ENCODE results near the gene ANKMY2.

ANKMY2 gene

DNA sequence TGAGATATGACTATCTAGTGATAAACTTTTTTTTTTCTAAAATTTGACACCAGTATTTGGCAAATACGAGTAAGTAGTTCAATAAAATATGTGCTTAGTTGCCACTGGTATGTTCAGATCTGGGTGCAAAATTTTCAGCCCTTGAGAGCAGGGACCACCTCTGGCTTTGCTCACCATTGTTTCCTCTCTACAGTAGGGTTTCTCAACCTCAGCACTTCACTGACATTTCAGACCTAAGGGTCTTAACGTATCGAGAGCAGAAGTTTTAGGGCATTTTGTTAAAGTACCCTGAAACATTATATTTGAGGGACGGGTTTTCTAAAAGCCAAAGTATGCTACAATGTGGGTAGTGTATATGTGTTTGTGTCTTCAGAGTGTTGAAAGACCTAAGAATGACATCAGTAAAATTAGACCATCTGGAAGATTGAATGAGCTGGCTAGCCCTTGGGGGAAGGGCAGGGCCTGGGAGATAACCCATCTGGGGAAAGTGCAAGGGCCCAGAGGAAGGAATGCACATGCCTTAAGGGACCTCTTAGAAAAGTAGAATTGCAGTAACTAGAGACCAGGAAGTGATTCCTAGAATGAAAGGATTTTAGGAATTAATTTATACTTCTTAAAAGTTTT is 12.2 kb upstream of the ANKMY2 start:
- no peak for DNase-seq

DNA sequence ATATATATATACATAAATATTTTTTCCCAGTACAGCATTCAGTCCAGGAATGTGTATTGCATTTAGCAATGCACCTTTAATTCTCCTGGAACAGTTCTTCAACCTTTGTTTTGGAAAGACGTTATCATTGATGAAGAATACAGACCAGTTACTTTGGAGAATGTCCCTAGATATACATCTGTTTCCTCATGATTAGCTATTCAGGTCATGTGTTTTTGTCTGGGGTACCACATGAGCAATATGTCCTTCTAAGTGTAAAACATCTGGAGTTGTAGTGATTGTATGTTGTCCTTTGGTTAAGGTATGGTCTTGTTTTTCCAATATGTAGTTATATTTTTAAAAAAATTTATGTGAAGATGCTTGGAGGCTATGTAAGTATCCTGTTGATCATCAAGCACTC is 10.6 kb upstream of the ANKMY2 start:
- no peak for DNase-seq

DNA sequence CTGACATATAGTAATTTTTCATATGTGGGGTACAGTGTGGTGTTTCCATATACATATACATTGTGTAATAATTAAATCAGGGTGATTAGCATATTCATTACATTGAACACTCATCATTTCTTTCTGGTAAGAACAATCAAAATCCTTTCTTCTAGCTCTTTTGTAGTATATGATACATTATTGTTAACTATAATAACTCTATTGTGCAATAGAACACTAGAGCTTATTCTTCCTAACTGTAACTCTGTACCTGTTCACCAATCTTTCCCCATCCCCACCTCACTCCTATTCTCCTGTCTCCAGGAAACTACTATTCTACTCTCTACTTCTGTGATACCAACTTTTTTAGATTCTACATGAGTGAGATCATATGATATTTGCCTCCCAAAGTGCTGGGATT is 9.8 kb upstream of the ANKMY2 start:
- DNase-seq, result no peak

DNA sequence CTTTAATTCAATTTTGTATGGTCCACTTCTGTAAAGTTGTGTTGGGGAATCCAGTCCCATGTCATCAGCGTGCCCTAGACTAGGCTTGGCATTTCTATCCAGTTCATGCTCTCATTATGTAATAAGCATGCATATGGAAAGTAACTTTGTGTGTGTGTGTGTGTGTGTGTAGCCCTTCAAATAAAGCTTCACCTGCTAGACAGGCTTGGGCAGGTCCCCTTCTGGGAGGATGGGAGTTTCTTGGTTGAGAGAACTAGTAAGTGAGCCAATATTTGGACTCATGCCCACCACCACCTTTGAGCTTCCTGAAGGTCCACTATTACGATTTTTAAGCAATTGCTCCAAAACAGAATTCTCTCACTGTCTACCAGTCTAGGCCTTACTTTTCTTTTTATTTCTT is 7.3 kb upstream of the ANKMY2 start:
- DNase-seq, result no peak

DNA sequence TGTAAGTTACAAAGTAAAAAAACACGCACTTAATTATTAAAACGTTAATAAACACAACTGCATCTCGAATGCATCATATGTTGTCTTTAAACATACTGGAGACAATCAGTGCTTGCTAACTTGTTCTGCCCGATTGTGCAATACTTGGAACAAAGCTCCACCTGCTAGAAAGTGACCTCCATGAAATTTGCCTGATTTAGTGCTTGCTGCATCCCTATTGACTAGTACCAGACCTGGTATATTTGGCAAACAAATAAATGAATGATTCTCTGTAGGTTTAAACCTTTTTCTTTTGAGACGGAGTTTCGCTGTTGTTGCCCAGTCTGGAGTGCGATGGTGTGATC is 6.7 kb upstream of the ANKMY2 start:
- DNase-seq, result no peak

DNA sequence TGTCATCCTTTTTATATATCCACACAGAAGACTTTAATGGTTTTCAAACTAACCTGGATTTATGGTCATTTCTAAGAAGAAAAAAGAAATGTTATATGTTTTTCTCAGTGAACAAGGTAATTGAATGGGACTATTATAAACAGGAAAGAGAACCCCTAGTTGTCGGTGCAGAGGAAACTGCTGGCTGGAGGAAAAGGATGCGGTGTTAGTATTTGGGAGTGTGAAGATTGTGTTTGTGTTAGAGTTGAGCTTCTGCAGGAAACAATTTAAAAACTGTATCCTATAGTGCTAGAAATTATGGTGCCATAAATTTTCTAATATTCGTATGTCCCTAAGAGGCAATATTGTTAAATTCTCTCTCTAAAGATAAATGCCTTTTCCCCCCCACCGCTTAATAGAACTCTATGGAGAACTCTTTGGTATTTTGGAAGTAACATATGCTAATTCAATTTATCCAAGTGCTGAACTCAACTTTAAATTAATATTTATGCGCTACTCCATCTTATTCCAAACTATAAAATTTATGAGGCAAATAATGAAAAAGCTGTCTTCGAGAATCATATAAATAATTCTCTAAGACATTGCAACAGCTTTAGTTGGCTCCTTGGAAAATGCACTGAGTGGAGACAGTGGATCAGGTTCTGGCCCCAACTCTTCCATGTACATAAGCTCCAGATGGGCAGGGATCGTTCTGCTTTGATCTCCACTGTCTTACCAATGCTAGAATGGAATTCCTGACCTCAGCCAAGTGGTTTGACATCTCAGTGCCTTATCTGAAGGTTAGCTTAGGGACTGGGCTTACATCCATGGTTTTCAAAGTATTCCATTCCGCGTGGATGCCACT is 6.1 kb upstream of the ANKMY2 start:
- no peak for DNase-seq

DNA sequence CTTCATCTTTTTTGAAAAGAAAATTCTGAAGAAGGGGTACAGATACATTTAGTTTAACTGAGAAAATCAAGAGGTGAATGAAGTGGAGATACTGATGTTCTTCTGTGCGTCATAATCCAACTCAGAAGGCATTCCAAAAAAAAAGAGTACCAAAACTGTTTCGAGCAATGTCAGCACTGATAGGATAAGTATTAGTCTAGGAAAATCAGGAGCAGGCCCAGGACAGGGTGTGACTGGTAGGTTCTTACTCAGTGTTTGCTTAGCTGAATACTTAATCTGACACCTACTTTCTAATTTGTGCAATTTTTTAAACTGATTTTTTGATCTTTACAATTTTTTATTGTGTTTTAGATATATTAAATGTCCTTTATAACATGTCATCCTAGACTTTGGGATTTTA is 4.7 kb upstream of the ANKMY2 start:
- DNase-seq, result no peak

DNA sequence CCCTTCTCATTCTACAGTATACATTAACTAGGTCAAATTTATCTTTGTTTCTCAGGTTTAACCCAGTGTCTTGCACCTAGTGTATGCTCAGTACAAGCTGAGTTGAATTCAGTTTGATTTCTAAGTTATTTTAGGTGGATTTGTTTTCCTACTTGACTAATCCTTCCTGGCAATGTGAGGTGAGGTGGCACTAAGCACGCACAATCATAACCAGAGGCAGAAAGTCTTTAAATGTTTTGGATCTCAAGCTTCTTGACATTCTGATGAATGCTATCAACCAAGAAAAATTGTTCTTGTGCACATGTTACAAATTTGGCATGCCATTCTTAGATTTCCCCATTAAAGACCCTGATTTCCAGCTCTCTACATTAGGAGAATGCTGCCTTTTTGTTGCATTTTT is 3.6 kb upstream of the ANKMY2 start:
- DNase-seq, result no peak

DNA sequence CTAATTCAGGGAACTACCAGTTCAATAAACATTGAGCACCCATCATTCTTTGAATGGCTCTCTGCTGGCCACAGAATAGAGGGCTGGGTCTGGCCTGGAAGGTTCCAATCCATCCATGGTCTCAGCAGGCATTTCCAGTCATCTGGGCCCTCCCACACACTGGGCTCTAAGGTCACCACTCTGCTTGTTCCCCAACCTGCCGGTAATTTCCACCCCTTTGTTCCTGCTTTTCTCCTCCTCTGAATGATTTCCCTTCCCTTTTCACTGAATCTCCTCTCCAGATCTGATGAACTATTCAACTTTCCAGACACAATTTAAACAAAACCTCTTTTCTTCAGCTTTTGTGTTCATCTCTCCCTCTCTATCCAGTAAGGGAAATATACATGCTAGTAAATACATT is 3.0 kb upstream of the ANKMY2 start:
- DNase-seq, result no peak

DNA sequence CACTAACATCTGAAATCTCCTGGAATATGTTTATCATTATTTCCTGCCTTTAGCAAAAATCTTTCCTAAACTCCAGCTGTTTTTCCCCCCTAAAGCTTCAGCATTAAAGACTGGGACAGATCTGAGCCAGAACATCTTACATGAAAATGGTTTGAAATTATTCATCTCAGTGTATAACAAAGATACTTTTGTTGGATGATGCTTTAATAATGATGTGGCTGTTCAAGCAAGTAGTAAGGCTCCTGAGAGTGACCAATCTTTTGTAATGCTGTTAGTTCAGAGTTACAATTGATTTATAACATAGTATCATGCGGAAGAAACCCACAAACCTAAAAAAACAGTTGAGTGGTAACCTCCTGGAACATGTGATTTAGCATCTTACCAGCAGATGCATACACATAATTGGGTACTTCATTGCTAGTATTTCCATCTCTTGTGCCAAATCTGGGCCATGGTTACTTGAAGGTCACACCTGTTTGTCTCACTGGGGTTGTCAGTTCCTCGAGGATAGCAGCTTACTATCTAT is 1.9 kb upstream of the ANKMY2 start:
- DNase-seq, result no peak

DNA sequence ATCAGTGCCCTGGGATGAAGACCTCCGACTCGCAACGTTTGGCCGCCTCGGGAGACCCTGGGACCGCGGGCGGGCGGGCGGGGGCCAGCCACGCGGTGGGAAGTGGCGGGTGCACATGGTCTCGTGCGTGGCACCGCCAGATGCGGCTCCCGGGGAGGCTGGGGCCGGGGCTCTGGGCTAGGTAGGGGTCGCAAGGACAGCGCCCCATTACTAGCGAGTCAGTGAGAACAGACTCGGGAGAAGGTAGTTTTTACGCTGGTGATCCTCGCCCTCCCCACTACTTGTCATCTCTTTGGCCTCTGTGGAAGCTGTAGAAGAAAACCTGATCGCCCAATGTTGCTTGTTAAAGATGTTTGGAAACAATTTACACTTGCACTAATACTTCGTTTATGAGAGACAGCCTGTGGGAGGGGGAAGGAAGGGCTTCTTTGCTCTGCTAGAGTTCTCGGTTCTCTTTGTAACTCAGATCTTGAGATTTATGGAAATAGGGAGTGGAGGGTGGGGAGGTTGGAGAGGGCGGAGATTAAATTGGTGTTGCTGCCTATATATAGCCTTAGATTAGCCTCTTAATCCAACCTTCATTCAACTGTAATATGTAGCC is 1.0 kb upstream of the ANKMY2 start:
- no peak for DNase-seq

DNA sequence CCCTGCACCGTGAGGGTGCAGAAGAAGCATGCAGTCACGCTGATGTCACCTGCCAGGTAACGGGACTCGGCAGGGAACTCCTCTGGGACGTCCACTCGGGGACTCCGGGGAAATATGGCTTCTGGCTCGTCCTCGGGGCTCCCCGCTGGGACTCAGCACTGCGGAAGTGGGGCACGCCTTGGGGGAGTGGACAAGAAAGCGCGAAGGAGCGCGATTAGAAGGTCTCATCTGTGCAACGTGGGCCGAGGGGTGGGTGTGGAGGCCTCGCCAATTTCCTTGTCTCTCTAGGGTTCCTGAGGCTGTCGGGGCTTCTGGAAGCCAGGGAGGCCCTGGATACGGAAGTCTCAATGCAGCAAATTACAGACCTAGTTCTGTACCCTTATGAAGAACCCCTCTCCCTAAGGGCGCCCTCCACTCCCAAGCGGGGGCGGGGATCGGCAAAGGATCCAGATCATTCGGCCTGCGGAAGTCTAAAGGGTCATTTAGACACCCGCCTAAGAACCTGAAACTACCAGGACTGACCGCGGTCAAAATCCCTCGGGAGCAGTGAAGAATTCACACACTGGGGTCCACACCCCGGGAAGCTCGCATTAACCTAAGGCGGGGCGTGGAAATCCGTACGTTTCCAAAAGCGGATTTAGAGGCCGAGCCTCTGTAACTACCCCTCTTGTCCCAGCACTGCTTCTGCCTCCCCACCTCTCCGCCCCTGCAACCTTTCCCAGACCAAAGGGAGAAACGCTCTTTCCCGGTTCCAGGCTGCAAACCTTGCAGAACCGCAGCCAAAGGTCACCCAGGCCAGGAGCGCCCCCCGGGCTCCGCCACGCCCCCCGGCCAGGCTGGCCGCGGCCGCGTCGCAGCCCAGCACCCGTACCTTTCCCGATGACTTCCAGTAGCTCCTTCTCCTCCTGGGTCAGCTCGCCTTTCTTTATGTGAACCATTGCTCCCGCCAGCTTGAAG is 640 bp downstream of the ANKMY2 start:
- DNase-seq, result peak; percentile 48

DNA sequence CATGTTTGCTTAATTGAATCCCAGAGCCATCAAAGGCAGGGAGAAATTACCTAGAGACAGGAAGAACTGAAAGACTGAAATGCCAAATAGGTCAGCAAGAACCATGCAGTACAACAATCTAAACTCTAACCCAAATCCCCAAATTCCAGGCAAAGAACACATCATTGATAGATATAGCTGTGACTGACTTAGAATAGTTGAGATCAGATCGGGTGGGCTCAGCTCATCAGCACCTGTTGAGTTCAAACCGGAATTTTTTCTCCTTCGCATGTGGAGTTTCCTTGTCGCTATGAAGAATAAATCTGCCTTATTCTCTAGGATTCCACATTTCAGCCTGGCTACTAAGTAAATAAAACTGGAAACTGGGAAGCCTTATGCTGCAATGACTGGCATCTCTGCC is 1.4 kb downstream of the ANKMY2 start:
- DNase-seq, result no peak

DNA sequence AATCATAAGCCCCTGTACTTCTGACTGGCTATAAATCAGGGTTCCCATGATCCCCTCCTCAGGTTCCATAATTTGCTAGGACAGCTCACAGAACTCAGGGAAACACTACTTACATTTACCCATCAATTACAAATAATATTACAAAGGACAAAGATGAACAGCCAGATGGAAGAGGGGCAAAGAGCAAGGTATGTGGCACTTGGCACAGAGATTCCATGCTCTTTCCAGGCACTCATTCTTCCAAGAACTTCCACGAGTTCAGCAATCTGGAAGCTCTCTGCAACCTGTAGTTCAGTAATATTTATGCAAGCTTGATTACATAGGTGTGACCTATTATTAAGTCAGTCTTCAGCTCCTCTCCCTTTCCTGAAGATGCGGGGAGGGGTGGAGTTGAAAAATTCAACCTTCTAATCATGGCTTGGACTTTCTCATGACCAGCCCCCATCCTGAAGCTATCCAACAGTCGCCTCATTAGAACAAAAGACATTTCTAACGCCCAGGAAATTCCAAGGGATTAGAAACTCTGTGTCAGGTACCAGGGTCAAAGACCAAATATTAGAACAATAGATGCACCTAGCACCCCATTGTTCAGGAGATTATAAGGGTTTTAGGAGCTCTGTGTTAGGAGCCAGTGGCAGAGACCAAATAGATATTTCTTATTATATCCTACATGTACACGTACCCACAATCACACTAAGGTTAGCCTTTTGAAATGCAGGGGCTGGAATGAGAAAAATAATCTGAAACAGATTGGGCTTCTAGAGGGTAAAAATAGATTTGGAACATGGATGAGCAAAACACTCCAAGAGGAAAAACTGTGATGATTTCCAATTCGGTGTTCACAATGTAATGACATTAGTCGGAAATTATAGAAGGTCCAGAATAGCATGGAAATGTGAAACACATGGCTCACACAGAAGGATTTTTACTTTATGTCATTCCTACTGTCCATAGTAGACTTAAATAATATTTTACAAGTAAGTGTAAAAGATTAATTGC is 7.0 kb downstream of the ANKMY2 start:
- DNase-seq, result no peak

DNA sequence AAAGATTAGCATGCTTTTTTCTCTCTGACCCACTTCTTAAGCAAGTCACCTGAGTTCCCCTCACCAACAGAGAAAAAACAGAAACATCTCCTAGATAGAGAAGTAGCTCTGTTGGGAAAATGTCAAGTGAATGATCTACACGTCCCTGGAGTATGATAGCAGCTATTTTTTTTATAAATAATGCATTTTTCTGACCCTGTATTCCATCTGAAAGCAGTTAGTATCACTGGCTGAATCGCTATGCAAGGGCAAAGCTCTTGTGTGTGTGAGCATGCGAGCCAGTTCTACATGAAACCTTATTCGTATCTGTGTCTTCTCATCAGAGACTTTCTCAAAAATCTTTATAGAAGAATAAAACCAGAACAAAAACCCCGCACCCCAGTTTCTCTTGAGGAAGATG is 8.2 kb downstream of the ANKMY2 start:
- DNase-seq, result no peak

DNA sequence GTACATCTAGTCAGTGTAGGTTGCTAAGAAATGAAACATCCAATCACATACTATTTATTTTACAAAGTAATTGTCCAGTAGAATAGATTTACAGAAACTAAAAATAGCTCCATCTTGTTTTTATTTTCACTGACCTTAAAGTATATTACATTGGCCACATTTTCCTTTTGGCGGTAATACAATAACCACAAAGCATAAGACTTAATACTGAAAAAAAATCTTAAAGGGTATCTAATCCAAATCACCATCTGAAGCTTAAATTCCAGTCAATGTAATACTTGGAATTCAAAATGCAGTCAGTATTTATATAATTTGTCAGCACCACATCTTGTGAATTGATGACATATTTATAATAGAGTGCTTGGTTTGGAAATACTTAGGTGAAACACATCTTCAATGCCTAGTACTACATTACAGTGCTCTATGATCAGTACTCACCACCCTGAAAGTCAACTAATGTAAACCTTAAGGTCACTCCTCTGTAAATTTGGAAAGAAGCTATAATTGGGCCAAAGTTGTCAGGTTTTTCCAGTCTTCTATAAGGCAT is 8.9 kb downstream of the ANKMY2 start:
- no peak for DNase-seq

DNA sequence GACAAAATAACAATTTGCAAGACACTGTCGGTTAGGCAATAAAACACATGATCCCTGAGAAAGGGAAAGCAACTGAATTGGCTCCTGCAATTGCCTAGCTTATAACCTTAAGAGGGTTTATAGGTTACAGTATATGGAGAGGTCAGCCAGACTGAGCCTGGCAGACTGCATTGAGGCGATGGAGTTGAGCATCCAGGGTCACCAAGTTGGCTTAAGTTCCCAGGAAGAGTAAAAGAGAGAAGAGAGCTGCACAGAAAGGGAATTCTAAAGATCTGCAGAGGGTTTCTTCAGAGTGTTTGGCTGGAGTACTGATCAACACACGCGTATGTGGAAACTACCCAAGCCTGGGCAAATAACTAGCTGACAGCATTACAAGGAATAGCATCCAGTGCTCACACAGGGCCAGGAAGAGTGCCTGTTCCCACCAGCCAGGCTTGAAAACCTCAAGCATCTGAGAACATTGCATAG is 11.2 kb downstream of the ANKMY2 start:
- no peak for DNase-seq

DNA sequence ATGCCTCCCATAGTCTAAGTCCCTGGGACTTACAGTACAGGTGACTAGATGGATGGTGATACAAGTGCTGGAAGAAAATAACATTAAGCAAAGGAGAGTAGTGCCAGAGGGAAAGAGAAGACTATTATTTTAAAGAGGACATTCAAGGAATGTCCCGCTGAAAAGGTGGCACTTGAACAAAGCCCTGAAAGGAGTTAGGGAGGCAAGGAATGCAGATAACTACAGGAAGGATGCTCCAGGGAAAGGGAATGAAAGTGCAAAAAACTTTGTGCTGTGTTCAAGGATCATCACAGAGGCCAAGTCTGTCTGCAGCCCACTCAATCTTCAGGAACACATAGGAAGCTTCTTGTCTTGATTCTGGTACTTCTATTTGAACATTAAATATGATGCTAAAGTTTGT is 14.9 kb downstream of the ANKMY2 start:
- no peak for DNase-seq

DNA sequence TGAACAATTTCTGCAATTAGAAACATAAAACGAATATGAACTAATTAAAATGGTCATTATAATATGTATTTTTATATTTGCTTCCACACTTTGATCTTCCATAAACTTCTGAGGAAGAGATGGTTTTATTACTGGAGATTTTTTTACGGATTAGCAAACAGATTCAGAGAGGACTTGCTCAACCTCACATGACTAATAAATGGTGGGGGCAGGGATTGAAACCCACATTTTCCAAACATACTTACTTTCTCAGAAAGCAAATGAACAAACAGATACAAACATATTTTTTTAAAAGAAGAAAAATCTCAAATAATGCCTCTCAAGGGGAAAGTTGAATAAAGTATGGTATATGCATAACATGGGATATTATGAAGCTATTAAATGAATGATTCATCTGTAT is 18.3 kb downstream of the ANKMY2 start:
- DNase-seq, result no peak

DNA sequence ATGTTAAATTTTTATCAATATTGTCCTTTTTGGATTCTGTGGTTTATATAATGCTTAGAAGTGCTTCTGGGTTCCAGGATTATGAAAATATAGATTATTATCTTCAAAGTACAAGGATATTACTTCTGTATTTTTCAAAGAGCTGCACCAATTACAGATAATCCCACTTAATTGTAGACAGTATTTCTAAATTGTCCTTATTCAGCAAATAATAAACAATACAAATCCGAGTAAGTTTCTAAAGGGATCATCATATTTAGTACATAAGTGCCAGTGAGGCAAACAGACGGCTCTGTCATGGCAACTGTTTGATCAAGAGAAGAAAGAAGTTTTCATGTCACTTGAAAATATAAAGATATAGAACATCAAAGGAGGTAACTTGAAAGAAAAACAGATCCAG is 19.2 kb downstream of the ANKMY2 start:
- no peak for DNase-seq

DNA sequence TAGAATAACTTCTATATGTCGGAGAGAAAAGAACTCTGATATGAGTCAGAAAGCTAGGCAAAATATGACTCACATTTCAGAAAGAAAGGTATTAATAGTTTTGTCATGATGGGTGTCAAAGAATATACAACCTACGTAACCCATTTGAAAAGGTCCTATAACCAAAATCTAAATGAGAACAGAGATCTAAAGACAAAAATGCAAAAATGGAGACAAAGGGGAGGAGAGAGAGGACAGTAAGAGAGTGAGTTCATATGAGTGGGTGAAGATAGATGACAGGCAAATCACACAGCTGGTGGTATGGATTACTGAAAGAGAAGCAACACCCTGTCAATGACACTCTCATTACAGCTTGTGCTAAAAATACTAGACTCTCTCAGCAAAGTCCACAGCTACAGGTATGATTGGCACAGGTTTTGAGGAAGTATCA is 25.6 kb downstream of the ANKMY2 start:
- DNase-seq, result no peak
